Activated T-cell treated with anti-CD3 and anti-CD28 coated beads, Interleukin-2, amount 50 U/mL, for 72 hours (primary cell): ENCODE results near the gene C13orf46. TPM values are rescaled to one million over a fixed set of nuclear protein-coding genes. Genes with fewer than 3 reads are reported as not detected.
"Not testable (repeated sequence)": the region's sequence is repeated elsewhere in the genome, so short reads cannot be mapped to it uniquely, and the experiment has no call there.

Experiments
- ATAC-seq, 2 donors: fragments of 150-1000 bp; cut with Tn5 transposase; replicated peaks in 1 of 2; 2 replicates each; pipeline ENCODE4 v1.10.0; 2021; ENCODE audit warnings: moderate library complexity in 2 of 2, mild to moderate bottlenecking in 1 of 2
- DNase-seq, 2 donors: peaks; one replicate each; pipeline ENCODE4 v3.0.0; 2021 to 2022; ENCODE audit warnings: mixed read lengths in 1 of 2
- H3K27ac Mint-ChIP-seq: one replicate; pipeline ENCODE4 v1.8.0; 2022; ENCODE audit warnings: mild to moderate bottlenecking, moderate library complexity, mixed read lengths
- H3K27me3 Mint-ChIP-seq: one replicate; pipeline ENCODE4 v1.8.0; 2022; ENCODE audit warnings: low read depth, mixed read lengths
- H3K36me3 Mint-ChIP-seq, 2 donors: one replicate each; pipeline ENCODE4 v1.8.0; 2022; ENCODE audit warnings: mixed read lengths in 2 of 2, mild to moderate bottlenecking in 1 of 2; ENCODE audit not compliant: insufficient read depth in 2 of 2
- H3K4me1 Mint-ChIP-seq: one replicate; pipeline ENCODE4 v1.8.0; 2022; ENCODE audit warnings: low read depth, mixed read lengths
- H3K4me3 Mint-ChIP-seq, 2 donors: one replicate each; pipeline ENCODE4 v1.8.0; 2022; ENCODE audit warnings: mild to moderate bottlenecking in 2 of 2, mixed read lengths in 2 of 2, moderate library complexity in 2 of 2
- H3K9me3 Mint-ChIP-seq, 2 donors: one replicate each; pipeline ENCODE4 v1.8.0; 2022; ENCODE audit warnings: mixed read lengths in 2 of 2
- total RNA-seq, 2 donors: library from RNA; stranded (reverse); gene quantifications; one replicate each; pipeline ENCODE4 v1.2.3, GENCODE V29; 2022

The C13orf46 gene
- total RNA-seq, 2 donors from 2014 or later = 4.6 to 6.9 TPM

DNA sequence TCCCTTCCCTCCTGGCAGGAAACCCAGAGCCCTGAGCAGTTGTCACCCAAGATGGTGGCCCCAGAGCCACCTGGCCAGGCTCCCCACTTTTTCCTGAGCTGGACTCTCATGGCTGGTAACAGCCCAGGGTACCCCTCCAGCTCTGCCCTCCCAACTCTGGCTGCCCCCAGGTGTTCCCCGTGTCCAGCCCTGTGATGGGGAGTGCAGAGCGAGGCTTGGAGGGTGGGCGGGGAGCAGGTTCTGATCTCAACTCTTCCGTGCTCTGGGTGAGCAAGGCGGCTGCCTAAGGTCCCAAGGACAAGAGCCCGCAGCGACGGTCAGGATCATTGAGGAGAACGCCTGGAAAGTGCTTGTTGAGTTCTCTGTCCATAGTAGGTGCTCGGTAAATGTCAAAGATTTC is 55.3 kb downstream of the C13orf46 start:
- Mint-ChIP-seq H3K9me3 (peaks cover 4 to 14% of the 10 kb centered on the region in 2 donors), H3K27me3 (peaks cover 39% of the 10 kb centered on the region), H3K36me3 (peaks cover 7 to 8% of the 10 kb centered on the region in 2 donors), H3K27ac (no peak overlapping the region), H3K4me3 (no peak overlapping the region), H3K4me1 (peaks cover 6% of the 10 kb centered on the region)
- no peak for DNase-seq
- ATAC-seq = no peak

DNA sequence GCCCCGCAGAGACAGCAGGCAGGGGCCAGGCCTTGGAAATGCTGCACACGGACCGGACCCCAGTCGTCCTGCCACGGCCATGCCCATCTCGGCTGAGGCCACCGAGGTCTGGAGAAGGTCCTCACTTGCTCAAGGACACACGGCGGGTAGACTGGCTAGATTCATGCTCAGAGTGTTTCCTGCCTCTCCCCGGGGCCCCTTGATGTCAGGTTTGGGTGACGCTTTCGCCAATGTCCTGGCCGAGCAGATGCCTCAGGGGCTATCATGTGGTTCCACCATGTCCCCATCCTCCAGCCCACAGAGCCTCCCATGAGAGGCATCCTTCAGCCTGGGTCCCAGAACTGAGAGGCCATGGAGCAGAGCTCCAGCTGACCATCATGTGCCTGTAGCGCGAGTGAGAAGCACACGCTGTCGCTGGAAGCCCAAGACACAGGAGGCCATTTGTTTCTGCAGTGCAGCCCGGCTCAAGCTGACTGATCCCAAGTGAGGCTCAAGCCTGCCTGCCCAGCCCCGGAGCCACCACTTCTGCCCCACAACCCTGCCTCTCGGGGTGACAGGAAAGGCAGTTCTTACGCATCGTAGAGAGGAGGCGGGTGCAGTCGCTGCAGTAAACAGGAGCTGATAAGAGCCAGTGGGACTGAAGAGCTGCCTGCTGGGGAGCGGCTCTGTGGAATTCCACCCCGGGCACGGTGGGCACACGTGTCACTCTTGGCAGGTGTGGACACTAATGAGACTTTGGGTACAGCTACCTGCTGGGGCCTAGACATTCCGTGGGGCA is 56.1 kb downstream of the C13orf46 start:
- Mint-ChIP-seq H3K27me3 (peaks cover 40% of the 10 kb centered on the region), H3K36me3 (peaks cover 7 to 8% of the 10 kb centered on the region in 2 donors), H3K4me1 (peaks cover 6% of the 10 kb centered on the region), H3K4me3 (no peak overlapping the region), H3K9me3 (peaks cover 4 to 14% of the 10 kb centered on the region in 2 donors), H3K27ac (no peak overlapping the region)
- ATAC-seq (no peak), DNase-seq (no peak)

DNA sequence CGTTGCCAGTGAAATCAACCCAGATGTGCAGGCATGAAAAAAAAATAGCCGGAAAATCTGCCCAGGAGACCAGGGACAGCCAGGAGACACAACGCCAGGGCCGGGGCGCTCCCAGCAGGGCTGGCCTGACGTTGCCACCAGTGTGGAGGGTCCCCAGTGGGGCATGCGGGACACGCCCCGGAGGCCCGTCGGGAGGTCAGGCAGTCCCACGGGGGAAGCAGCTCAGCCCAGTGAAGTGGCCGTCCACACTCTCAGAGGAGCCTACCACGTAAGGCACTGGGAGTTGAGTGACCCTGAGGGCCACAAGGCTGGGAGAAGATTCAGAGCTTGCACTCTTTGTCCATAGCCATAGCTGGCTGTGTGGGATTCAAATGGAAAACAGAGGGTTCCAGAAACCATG is 56.8 kb downstream of the C13orf46 start:
- Mint-ChIP-seq H3K36me3 (peaks cover 8 to 10% of the 10 kb centered on the region in 2 donors), H3K27me3 (peaks cover 45% of the 10 kb centered on the region), H3K4me1 (peaks cover 6% of the 10 kb centered on the region), H3K4me3 (no peak overlapping the region), H3K27ac (no peak overlapping the region), H3K9me3 (peaks cover 3 to 15% of the 10 kb centered on the region in 2 donors)
- ATAC-seq (no peak), DNase-seq (no peak)

DNA sequence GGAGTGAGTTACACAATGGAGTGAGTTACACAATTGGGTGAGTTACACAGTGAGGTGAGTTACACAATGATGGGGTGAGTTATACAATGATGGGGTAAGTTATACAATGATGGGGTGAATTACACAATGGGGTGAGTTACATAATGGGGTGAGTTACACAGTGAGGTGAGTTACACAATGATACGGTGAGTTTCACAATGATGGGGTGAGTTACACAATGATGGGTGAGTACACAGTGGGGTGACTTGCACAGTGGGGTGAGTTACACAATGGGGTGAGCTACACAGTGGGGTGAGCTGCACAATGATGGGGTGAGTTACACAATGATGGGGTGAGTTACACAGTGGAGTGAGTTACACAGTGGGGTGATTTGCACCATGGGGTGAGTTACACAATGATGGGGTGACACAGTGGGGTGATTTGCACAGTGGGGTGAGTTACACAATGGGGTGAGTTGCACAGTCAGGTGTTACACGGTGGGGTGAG is 57.5 kb downstream of the C13orf46 start:
- ATAC-seq = peak; percentile 36 to 37
- Mint-ChIP-seq H3K4me1 (peaks cover 6% of the 10 kb centered on the region), H3K36me3 (peaks cover 1 to 7% of the 10 kb centered on the region in 2 donors), H3K9me3 (peaks cover 0 to 10% of the 10 kb centered on the region in 2 donors), H3K4me3 (no peak overlapping the region), H3K27ac (no peak overlapping the region), H3K27me3 (peaks cover 40% of the 10 kb centered on the region)
- no peak for DNase-seq

DNA sequence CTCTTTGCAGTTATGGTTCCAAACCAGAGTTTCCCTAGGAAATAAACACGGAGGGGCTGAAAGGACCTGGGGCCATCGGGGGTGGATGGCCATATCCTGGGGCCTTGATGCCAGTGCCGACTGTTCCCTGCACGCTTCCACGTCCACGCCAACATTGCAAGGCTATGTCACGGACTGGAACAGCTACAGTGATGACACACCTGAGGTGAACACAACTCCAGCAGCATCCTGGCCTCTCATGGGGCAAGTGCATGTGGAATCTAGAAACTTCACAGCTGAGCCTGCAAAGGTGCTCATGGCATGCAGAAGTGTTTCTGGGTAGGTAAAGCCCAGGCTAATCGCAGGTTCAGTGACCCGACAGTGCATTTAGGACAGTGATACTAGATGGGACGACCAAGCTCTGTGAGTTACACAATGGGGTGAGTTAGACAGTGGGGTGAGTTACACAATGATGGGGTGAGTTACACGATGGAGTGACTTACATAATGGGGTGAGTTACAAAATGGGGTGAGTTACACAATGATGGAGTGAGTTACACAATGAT is 58.0 kb downstream of the C13orf46 start:
- H3K27me3 Mint-ChIP-seq = peaks cover 40% of the 10 kb centered on the region
- ATAC-seq (no peak), DNase-seq (no peak)
- peaks cover 0 to 7% of the 10 kb centered on the region in 2 donors for H3K36me3 Mint-ChIP-seq
- H3K4me1 Mint-ChIP-seq = peaks cover 6% of the 10 kb centered on the region
- H3K27ac Mint-ChIP-seq = no peak overlapping the region
- H3K4me3 Mint-ChIP-seq = no peak overlapping the region
- H3K9me3 Mint-ChIP-seq = peaks cover 0 to 8% of the 10 kb centered on the region in 2 donors

DNA sequence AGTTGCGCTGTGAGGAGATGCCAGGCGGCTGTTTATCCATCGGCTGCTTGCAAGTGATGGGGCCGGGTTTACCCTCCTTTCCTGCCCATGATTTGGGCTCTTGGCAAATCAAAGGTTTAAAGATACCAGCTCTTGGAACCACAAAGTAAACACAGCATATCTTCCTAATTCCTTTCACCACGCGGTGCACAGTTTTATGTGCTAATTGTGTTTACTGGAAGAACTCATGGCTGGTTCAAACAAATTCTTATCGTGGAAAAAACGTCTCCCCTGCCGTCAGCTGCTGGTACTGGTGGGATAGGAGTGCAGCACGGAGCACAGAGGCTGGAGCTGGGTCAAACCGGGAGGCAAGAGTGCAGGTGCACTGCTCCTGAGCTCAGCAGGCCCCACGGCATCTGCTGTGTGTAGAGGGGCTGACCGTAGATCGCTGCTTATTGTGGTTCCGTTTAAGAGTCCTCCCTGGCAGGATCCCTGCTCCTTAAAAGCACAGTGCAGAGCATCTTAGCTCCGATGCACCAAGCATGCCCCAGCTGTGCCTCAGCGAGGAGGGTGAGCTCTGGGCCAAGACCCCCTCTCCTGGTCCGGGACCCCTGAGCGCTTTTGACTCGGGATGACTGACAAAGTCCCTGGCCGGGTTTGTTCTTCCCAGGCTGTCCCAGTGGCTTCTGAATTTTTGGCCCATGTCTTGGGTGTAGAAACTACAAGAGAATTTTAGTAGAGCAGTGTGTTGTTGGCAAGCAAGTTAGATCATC is 58.7 kb downstream of the C13orf46 start:
- DNase-seq = no peak
- H3K4me1 Mint-ChIP-seq = peaks cover 6% of the 10 kb centered on the region
- H3K9me3 Mint-ChIP-seq = peaks cover 0 to 8% of the 10 kb centered on the region in 2 donors
- H3K27me3 Mint-ChIP-seq = peaks cover 42% of the 10 kb centered on the region
- no peak overlapping the region for H3K4me3 Mint-ChIP-seq
- H3K36me3 Mint-ChIP-seq = peaks cover 0 to 7% of the 10 kb centered on the region in 2 donors
- no peak for ATAC-seq
- no peak overlapping the region for H3K27ac Mint-ChIP-seq

DNA sequence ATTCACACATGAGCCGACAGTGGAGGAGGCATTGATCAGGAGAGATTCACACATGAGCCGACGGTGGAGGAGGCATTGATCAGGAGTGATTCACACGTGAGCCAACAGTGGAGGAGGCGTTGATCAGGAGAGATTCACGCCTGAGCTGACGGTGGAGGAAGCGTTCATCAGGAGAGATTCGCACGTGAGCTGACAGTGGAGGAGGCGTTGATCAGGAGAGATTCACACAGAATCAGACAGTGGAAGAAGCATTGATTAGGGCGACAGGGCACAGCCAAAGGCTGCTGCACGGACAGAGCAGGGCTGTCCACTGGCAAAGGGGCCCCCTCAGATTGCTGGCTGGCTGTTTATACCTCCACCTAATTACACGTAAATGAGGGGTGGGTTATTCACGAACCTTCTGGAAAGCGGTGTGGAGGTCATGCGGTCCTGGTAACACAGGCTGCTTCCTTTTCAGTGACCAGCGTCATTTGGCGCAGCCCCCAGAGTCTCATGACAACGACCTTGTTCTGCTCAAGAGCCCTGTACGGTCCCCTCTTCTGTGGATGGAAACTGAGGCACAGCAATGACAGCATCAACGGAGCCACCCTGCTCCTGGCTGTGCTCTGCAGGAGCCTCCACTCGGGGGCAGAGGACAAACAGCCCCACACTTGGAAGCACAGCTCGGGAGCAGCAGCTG is 59.4 kb downstream of the C13orf46 start:
- DNase-seq (no peak), ATAC-seq (no peak)
- Mint-ChIP-seq H3K9me3 (peaks cover 0 to 8% of the 10 kb centered on the region in 2 donors), H3K27me3 (peaks cover 45% of the 10 kb centered on the region), H3K27ac (no peak overlapping the region), H3K4me3 (no peak overlapping the region), H3K36me3 (peaks cover 0 to 7% of the 10 kb centered on the region in 2 donors), H3K4me1 (peaks cover 6% of the 10 kb centered on the region)

DNA sequence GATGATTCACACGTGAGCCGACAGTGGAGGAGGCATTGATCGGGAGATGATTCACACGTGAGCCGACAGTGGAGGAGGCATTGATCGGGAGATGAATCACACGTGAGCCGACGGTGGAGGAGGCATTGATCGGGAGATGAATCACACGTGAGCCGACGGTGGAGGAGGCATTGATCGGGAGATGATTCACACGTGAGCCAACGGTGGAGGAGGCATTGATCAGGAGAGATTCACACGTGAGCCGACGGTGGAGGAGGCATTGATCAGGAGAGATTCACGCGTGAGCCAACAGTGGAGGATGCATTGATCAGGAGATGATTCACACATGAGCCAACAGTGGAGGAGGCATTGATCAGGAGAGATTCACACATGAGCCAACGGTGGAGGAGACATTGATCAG is 60.0 kb downstream of the C13orf46 start:
- H3K4me3 Mint-ChIP-seq, ATAC-seq, H3K36me3 Mint-ChIP-seq, H3K4me1 Mint-ChIP-seq, H3K27ac Mint-ChIP-seq, H3K9me3 Mint-ChIP-seq: not testable (repeated sequence)
- H3K27me3 Mint-ChIP-seq = peaks cover 51% of the 10 kb centered on the region
- DNase-seq = peak in 1 of 2 donors; percentile 39

DNA sequence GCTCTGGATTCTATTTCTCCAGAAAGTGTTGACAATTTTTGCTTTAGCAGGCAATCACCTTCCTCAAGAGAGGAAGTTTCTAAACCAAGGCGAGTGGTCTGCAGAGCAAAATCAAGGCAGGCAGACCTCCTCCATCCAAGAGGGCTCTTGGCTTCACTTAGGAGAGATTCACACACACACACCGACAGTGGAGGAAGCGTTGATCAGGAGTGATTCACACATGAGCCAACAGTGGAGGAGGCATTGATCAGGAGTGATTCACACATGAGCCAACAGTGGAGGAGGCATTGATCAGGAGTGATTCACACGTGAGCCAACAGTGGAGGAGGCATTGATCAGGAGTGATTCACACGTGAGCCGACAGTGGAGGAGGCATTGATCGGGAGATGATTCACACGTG is 60.5 kb downstream of the C13orf46 start:
- DNase-seq (peak in 1 of 2 donors; percentile 33), ATAC-seq (peak; percentile 44 to 59)
- not testable (repeated sequence) for H3K9me3 Mint-ChIP-seq, H3K36me3 Mint-ChIP-seq, H3K27ac Mint-ChIP-seq, H3K4me3 Mint-ChIP-seq, H3K4me1 Mint-ChIP-seq
- H3K27me3 Mint-ChIP-seq = peaks cover 56% of the 10 kb centered on the region

DNA sequence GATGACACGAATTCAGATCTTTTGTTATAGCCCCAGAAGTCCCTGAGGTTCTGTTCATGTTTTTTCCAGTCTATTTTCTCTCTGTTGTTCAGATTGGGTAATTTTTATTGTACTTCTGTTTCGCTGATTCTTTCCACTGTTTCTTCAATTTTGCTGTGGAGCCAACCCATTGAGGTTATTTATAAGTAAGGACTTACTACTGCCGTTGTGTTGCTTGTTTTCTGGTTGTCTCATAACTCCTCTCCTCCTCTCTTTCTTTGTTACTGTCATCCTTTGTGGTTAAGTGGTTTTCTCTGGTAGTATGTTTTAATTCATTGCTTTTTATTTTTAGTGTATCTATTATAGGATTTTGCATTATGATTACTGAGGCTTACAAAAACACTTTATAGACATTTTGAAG is 61.3 kb downstream of the C13orf46 start:
- H3K9me3 Mint-ChIP-seq = peaks cover 0 to 8% of the 10 kb centered on the region in 2 donors
- H3K36me3 Mint-ChIP-seq = peaks cover 0 to 7% of the 10 kb centered on the region in 2 donors
- peak overlapping the region; percentile 16 for H3K27ac Mint-ChIP-seq
- peaks cover 64% of the 10 kb centered on the region for H3K27me3 Mint-ChIP-seq
- ATAC-seq = no peak
- DNase-seq = no peak
- peaks cover 6% of the 10 kb centered on the region for H3K4me1 Mint-ChIP-seq
- H3K4me3 Mint-ChIP-seq = no peak overlapping the region

DNA sequence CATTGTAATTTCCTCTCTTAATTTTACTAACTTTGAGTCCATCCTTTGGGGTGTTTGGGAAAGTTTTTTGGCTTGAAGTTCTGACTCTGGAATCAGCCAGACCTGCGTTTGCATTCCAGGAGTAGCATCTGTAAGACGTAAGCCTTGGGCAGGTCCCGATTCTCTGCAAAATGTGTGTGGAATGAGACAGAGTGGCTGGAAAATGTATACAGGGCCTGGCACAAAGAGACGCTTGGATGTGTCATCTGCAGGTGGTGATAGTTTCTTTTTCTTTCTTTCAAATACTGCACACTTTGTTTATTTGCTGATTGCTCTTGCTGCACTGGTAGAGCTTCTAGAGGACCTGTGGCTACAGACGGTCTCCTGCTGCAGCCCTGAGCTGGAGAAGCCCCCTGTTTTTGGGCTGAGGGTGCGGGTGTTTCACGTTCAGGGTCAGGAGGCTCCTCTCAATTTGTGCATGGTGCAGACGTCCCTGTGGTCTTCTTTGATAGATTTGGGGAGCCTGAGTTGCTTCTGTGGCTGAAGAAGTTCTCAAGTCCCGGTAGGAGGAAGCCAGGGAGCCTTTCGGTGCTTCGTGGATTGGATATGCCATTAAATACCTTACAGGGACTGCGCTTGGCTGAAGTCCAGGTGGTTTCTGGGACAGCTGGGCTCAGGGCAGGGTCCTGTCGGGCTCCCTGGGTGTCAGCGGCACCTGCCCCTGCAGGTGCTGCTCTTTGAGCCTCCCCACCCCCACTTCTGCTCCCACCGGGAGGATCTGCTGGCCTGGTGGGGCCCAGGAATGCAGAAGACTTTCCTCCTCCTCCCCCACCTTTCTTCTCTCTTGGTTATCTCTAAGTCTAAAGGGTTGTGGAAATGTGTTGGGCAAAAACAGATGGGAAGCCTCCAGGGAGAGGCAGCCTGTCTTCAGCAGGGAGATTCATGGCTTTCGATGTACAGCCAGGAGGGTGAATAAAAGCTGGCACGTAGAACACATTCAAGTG is 66.0 kb downstream of the C13orf46 start:
- peaks cover 0 to 3% of the 10 kb centered on the region in 2 donors for H3K36me3 Mint-ChIP-seq
- ATAC-seq (no peak), DNase-seq (no peak)
- no peak overlapping the region for H3K4me3 Mint-ChIP-seq
- peaks cover 48% of the 10 kb centered on the region for H3K27me3 Mint-ChIP-seq
- no peaks in the 10 kb centered on the region for H3K4me1 Mint-ChIP-seq
- no peak overlapping the region for H3K27ac Mint-ChIP-seq
- H3K9me3 Mint-ChIP-seq = peaks cover 0 to 3% of the 10 kb centered on the region in 2 donors

DNA sequence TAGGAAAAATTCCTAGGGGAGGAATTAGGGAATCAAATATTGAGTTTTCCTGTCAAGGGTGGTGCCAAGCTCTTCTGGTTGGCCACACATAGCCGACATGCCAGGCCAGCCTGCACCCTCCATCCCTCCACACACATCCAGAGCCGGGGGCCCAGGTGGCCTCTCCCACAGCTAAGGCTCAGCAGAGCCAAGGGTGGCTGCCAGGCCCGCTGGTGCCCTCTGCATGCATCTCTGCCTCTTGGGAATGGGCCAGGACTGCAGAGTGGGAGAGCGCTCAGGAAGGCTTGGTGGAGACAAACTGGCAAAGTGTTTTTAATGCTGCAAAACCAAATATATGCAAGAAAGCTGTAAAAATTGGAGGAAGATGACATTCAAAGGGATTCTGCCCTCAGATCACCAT is 67.3 kb downstream of the C13orf46 start:
- no peaks in the 10 kb centered on the region for H3K9me3 Mint-ChIP-seq
- no peak for DNase-seq
- ATAC-seq = no peak
- no peaks in the 10 kb centered on the region for H3K36me3 Mint-ChIP-seq
- H3K4me3 Mint-ChIP-seq = no peak overlapping the region
- H3K27me3 Mint-ChIP-seq = peaks cover 40% of the 10 kb centered on the region
- no peak overlapping the region for H3K27ac Mint-ChIP-seq
- H3K4me1 Mint-ChIP-seq = no peaks in the 10 kb centered on the region
